NCI-H1694 treated with DMSO at 0.1 percent for 48 hours (cell line): ENCODE measurements around the gene FKBP10.
"Not testable (repeated sequence)": the region's sequence is repeated elsewhere in the genome, so short reads cannot be mapped to it uniquely, and the experiment has no call there.

ENCODE experiments used
- DNase-seq: peaks from one replicate; lab custom pipeline; 2025; lab: John Stamatoyannopoulos, UW

Gene FKBP10

GRCh38 chr17:41839448-41839847 is 26.6 kb downstream of the FKBP10 start:
- not testable (repeated sequence) for DNase-seq

- not testable (repeated sequence) for DNase-seq
These were observed 28.0 kb downstream of the FKBP10 start for GRCh38 chr17:41840781-41841180.

- DNase-seq = no peak
These were observed 32.2 kb downstream of the FKBP10 start for GRCh38 chr17:41844971-41845370.

GRCh38 chr17:41848788-41849187 is 36.0 kb downstream of the FKBP10 start:
- DNase-seq = no peak

GRCh38 chr17:41849251-41849990 is 36.6 kb downstream of the FKBP10 start:
- no peak for DNase-seq

GRCh38 chr17:41851382-41851781 is 38.6 kb downstream of the FKBP10 start:
- DNase-seq = not testable (repeated sequence)

- DNase-seq = no peak
These were observed 47.6 kb downstream of the FKBP10 start for GRCh38 chr17:41860254-41860931.

- no peak for DNase-seq
These were observed 50.5 kb downstream of the FKBP10 start for GRCh38 chr17:41863074-41863848.

- no peak for DNase-seq
These were observed 51.7 kb downstream of the FKBP10 start for GRCh38 chr17:41864498-41864835.

- peak; percentile 81 for DNase-seq
These were observed 52.2 kb downstream of the FKBP10 start, which contains the start of gene KLHL11 for GRCh38 chr17:41864836-41865595. KLHL11 (minus strand) TSS chr17:41865423; CDS start chr17:41865370, 53 bp downstream.

GRCh38 chr17:41865596-41865893 is 52.7 kb downstream of the FKBP10 start:
- no peak for DNase-seq

- DNase-seq = no peak
These were observed 55.8 kb downstream of the FKBP10 start for GRCh38 chr17:41868568-41868967.

GRCh38 chr17:41869426-41869825 is 56.6 kb downstream of the FKBP10 start:
- no peak for DNase-seq

GRCh38 chr17:41870097-41870496 is 57.3 kb downstream of the FKBP10 start:
- DNase-seq = no peak

- DNase-seq = no peak
These were observed 57.8 kb downstream of the FKBP10 start for GRCh38 chr17:41870627-41871026.

GRCh38 chr17:41871789-41872188 is 59.0 kb downstream of the FKBP10 start:
- DNase-seq = no peak
